GM06990 (cell line): Measurements from ENCODE around the gene FAM120A.

Experiments
- DNase-seq: peaks from one replicate; pipeline ENCODE4 v3.0.0-alpha.2; 2011; ENCODE audit not compliant: insufficient read length; ENCODE audit errors: extremely low read depth
- H3K27me3 ChIP-seq: replicated peaks from 2 replicates; pipeline ENCODE4 v1.6.0; 2011; ENCODE audit warnings: low read length; ENCODE audit not compliant: control insufficient read depth, insufficient read depth
- H3K36me3 ChIP-seq: 2 replicates; pipeline ENCODE4 v1.5.1; 2011; ENCODE audit warnings: low read length; ENCODE audit not compliant: control insufficient read depth, insufficient read depth
- H3K4me3 ChIP-seq: replicated peaks from 2 replicates; pipeline ENCODE4 v1.5.1; 2011; ENCODE audit warnings: low read depth, mild to moderate bottlenecking, control low read depth, low read length
- TF ChIP-seq, protein P1 (sequence below): IDR thresholded peaks from 2 replicates; pipeline ENCODE4 v1.5.1; 2011; ENCODE audit warnings: low read length, control low read depth, mild to moderate bottlenecking, inconsistent platforms; ENCODE audit not compliant: insufficient read depth, poor library complexity, severe bottlenecking

The FAM120A gene

GRCh38 chr9:93464395-93464794 lies 12.9 kb downstream of the FAM120A start:
- H3K27me3 ChIP-seq = no peaks in the 10 kb centered on the region
- no peak for DNase-seq
- no peaks in the 10 kb centered on the region for H3K36me3 ChIP-seq
- TF ChIP-seq, protein P1, sequence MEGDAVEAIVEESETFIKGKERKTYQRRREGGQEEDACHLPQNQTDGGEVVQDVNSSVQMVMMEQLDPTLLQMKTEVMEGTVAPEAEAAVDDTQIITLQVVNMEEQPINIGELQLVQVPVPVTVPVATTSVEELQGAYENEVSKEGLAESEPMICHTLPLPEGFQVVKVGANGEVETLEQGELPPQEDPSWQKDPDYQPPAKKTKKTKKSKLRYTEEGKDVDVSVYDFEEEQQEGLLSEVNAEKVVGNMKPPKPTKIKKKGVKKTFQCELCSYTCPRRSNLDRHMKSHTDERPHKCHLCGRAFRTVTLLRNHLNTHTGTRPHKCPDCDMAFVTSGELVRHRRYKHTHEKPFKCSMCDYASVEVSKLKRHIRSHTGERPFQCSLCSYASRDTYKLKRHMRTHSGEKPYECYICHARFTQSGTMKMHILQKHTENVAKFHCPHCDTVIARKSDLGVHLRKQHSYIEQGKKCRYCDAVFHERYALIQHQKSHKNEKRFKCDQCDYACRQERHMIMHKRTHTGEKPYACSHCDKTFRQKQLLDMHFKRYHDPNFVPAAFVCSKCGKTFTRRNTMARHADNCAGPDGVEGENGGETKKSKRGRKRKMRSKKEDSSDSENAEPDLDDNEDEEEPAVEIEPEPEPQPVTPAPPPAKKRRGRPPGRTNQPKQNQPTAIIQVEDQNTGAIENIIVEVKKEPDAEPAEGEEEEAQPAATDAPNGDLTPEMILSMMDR = no peak
- no peak overlapping the region for H3K4me3 ChIP-seq

- no peaks in the 10 kb centered on the region for H3K27me3 ChIP-seq
- no peak overlapping the region for H3K4me3 ChIP-seq
- no peaks in the 10 kb centered on the region for H3K36me3 ChIP-seq
- DNase-seq = no peak
- TF ChIP-seq, protein P1 = no peak
Measured at GRCh38 chr9:93464876-93465275, 13.4 kb downstream of the FAM120A start.

DNA sequence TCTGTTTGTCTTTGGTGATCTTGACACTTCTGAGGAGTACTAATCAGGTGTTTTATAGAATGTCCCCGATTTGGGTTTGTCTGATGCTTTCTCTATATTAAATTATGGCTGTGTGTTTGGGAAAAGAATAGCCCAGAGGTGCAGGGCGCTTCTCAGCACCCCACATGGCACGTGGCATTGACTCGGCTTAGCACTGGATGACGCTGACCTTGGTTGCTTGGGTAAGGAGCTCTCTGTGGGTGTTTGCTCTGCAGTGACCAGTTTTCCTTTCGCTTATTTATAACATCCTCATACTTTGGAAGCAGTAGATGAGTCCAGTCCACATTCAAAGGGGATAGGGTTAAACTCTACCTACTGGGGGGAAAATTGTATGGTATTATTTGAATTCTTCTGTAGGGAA lies 14.4 kb downstream of the FAM120A start:
- no peak for DNase-seq
- no peaks in the 10 kb centered on the region for H3K36me3 ChIP-seq
- H3K27me3 ChIP-seq = no peaks in the 10 kb centered on the region
- TF ChIP-seq, protein P1 = no peak
- H3K4me3 ChIP-seq = no peak overlapping the region

- TF ChIP-seq, protein P1 = no peak
- DNase-seq = no peak
- peaks cover 2% of the 10 kb centered on the region; the same call in 1 of the 2 replicates for H3K36me3 ChIP-seq
- H3K27me3 ChIP-seq = no peaks in the 10 kb centered on the region
- H3K4me3 ChIP-seq = peak overlapping the region; percentile 7; the same call in 1 of the 2 replicates
Measured at GRCh38 chr9:93466416-93467061, 15.1 kb downstream of the FAM120A start.

DNA sequence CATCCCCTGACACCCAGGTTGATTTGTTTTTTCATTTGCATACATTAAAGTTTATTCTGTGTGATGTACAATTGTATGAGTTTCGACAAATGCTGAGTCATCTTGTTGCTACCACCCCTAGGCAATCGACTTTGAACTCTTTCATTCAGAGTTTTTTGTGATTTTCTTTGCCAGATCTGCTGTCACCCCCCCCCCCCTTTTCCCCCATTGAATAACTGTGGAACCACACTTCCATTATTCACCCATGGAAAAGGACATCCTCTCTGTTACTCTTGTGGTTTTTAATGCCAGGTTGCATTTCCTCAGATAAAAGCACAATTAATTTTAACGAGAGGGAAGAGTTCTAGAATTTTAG lies 15.6 kb downstream of the FAM120A start:
- no peaks in the 10 kb centered on the region for H3K27me3 ChIP-seq
- H3K4me3 ChIP-seq = no peak overlapping the region
- TF ChIP-seq, protein P1 = no peak
- peaks cover 2% of the 10 kb centered on the region; the same call in 1 of the 2 replicates for H3K36me3 ChIP-seq
- no peak for DNase-seq

DNA sequence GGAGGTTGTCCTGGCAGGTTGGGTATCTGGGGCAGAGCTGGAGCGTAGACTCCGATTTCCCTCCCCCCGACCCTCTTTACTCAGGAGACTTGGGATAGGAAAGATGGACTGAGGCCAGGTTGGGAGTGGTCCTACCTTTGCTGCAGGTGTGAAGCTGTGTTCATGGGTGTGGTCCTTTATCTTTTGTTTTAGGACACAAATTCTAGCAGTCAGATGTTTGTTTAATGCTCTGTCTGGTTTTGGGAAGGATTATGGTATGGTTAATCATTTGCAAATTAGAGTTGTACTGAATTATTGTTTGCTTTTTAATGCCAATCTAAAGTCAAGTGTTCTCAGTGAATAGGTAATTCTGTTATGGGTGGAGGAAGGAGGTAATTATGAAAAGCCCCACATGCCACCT lies 16.0 kb downstream of the FAM120A start:
- no peak for DNase-seq
- Histone ChIP-seq H3K27me3 (no peaks in the 10 kb centered on the region), H3K36me3 (peaks cover 2% of the 10 kb centered on the region; the same call in 1 of the 2 replicates), H3K4me3 (no peak overlapping the region)
- TF ChIP-seq, protein P1 = no peak
